Measurements from ENCODE around the gene TTC33. TPM values are rescaled to one million over a fixed set of nuclear protein-coding genes. Genes with fewer than 3 reads are reported as not detected.

The TTC33 gene
- total and polyA plus RNA-seq, 2 of the 4 experiments (the other 2 are of a cell fraction), result 3.1 to 8.1 TPM

DNA sequence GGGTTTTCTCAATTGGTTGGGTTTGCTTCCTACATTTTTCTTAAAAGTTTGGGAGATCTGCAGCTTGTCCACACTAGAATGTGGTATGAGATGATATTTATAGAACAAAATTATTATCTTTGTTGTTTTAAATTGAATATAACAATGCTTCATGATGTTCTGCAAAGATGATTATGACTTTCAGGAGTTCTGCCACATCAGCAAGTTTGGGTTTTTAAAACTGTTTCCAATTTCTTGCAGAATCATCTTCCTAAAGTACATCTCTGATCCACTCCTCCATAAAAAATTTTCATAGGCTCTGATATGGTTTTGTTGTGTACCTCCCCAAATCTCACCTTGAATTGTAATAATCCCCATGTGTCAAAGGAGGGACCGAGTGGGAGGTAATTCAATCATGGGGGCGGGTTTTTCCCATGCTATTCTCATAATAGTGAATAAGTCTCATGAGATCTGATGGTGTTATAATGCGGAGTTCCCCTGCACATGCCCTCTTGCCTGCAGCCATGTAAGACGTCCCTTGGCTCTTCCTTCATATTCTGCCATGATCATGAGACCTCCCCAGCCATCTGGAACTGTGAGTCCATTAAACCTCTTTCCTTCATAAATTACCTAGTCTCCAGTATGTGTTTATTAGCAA lies 195.2 kb downstream of the TTC33 start:
- no peak overlapping the region for H3K4me3 ChIP-seq (ENCODE audit: insufficient read depth, low read depth, low read length)
- ATAC-seq (ENCODE audit: low read depth) (no peak), DNase-seq (no peak)
- no peak overlapping the region for H2BK120ac ChIP-seq (ENCODE audit: low read depth, low read length)
- TF ChIP-seq CEBPB (IDR thresholded peaks at IDR 0.05; ENCODE audit: low read depth, low read length), result no peak
- TF ChIP-seq MAFK (IDR thresholded peaks at IDR 0.05; ENCODE audit: low read depth, low read length), result peak; percentile 79
- TF ChIP-seq SMC3 (IDR thresholded peaks at IDR 0.05; ENCODE audit: low read depth, low read length), result no peak
- H4K91ac ChIP-seq (ENCODE audit: insufficient read depth, low read depth, low read length), result no peak overlapping the region
- H4K5ac ChIP-seq (ENCODE audit: low read depth, low read length), result no peak overlapping the region
- no peak overlapping the region for H3K4me2 ChIP-seq (ENCODE audit: low read depth, low read length)
- H2BK5ac ChIP-seq (ENCODE audit: low read depth, low read length, poor library complexity, severe bottlenecking), result no peak overlapping the region
- ChIA-PET POLR2A (ENCODE audit: unreplicated experiment) (no interaction called here), CTCF (no interaction called here)
- no peak overlapping the region; the same call in 1 of the 2 replicates for H2AK5ac ChIP-seq (ENCODE audit: low read depth, low read length)
- no peak overlapping the region for H3K27ac ChIP-seq (ENCODE audit: insufficient read depth, low read length)
- no peak overlapping the region for H3K4ac ChIP-seq (ENCODE audit: low read depth, low read length)
- 0 out of 3 replicates have a peak overlapping the region, but pooled peaks have one; percentile 39 for H2BK15ac ChIP-seq (ENCODE audit: low read depth, low read length)
- WGBS, 2 experiments (ENCODE audit: extremely low coverage in 2 of 2, insufficient read length in 1 of 2), result no CpG with 5 or more reads among the region's 4 CpGs
- intact Hi-C loops (cut with micrococcal nuclease), result no loop called here
- H3K36me3 ChIP-seq (ENCODE audit: control insufficient read depth, insufficient read depth, low read length), result no peaks in the 10 kb centered on the region
- H4K8ac ChIP-seq (ENCODE audit: low read depth in 2 of 2, low read length in 2 of 2), result no peak overlapping the region
- H4K20me1 ChIP-seq (ENCODE audit: insufficient read depth, low read length), result no peaks in the 10 kb centered on the region
- no peak overlapping the region for H2AFZ ChIP-seq (replicated peaks; ENCODE audit: low read length, poor library complexity)
- no peak overlapping the region for H2BK20ac ChIP-seq (ENCODE audit: low read depth, low read length)
- H3K56ac ChIP-seq (ENCODE audit: extremely low read depth, insufficient read depth, low read length), result no peak overlapping the region
- H3K27me3 ChIP-seq (ENCODE audit: control insufficient read depth, insufficient read depth, low read length), result no peaks in the 10 kb centered on the region
- no TSS peak for BruUV-seq (replicated peaks)
- H3K79me1 ChIP-seq (ENCODE audit: low read depth in 1 of 2, low read length in 2 of 2), result no peaks in the 10 kb centered on the region
- in situ Hi-C loops (cut with MboI; ENCODE audit: low sequenced_read_pairs), result no loop called here
- H3K18ac ChIP-seq (ENCODE audit: low read depth, low read length), result no peak overlapping the region
- H3K14ac ChIP-seq (replicated peaks; ENCODE audit: low read depth, low read length), result no peak overlapping the region
- no peak overlapping the region for H2AK9ac ChIP-seq (replicated peaks; ENCODE audit: low read depth, low read length, poor library complexity)
- H3K23ac ChIP-seq (ENCODE audit: low read depth, low read length), result no peak overlapping the region
- H3K9ac ChIP-seq (ENCODE audit: low read depth, low read length), result no peak overlapping the region
- no peaks in the 10 kb centered on the region for H3K9me3 ChIP-seq (ENCODE audit: control insufficient read depth, insufficient read depth, low read length)
- no peaks in the 10 kb centered on the region for H3K9me1 ChIP-seq (ENCODE audit: insufficient read depth, low read length)
- dilution Hi-C loops (cut with HindIII; ENCODE audit: low sequenced_read_pairs, unreplicated experiment), result no loop called here
- H3K4me1 ChIP-seq (ENCODE audit: control insufficient read depth, insufficient read depth, low read length), result no peaks in the 10 kb centered on the region

Data from IMR-90 (cell line).